ENCODE data around the gene TMA7. TPM values are rescaled to one million over a fixed set of nuclear protein-coding genes. Genes with fewer than 3 reads are reported as not detected.

Gene TMA7
- total and polyA plus RNA-seq, 9 of the 15 experiments (the other 6 are each of a cell fraction or from before 2014, with no cell fraction given): 209 to 1,003 (median 486) TPM

DNA sequence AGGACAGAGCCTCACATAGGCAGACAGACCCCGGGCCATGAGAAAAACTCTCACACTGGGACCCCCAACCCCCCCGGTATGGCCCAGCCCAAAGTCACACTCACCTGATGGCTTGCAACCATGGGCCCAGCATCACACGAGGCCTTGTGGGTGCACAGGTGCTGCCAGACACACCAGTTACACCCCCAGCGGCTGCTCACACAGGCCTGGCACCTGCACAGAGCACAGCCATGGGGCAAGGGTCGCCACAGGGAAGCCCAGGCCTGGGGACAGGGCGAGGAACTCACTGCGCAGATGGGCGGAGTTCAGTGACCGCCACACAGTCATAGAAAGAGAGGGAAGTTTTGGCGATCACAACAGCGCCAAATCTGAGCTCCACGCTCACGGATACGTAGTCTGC is 19.5 kb upstream of the TMA7 start:
- CTCF ChIA-PET (ENCODE audit: low intra/inter-chr PET ratio): no interaction called here

More for the DNA sequence above, 19.5 kb upstream of the TMA7 start:
- WGBS (ENCODE audit: insufficient coverage, low coverage, missing lambda C conversion rate): 70% methylated on average over 2 of the region's 14 CpGs
- ATAC-seq: no peak
- Histone ChIP-seq H3K9ac (ENCODE audit: insufficient read depth in 1 of 2, low read depth in 2 of 2, low read length in 2 of 2) (no peak overlapping the region), H3K79me2 (ENCODE audit: control insufficient read depth, insufficient read depth, low read length) (no peaks in the 10 kb centered on the region), H4K20me1 (replicated peaks; ENCODE audit: control insufficient read depth, insufficient read depth, low read length) (no peaks in the 10 kb centered on the region), H3K27ac (ENCODE audit: extremely low read depth, low read depth, low read length) (no peak overlapping the region), H3K4me3 (no peak overlapping the region), H3K9me3 (replicated peaks; ENCODE audit: control insufficient read depth, insufficient read depth, low read depth, low read length) (no peaks in the 10 kb centered on the region), H3K9me1 (ENCODE audit: control insufficient read depth, insufficient read depth, low read length) (no peaks in the 10 kb centered on the region), H3K4me2 (ENCODE audit: insufficient read depth, low read length) (no peak overlapping the region), H3K36me3 (ENCODE audit: control insufficient read depth, insufficient read depth, low read length) (no peaks in the 10 kb centered on the region), H3K27me3 (ENCODE audit: control insufficient read depth in 2 of 2, insufficient read depth in 2 of 2, low read length in 2 of 2) (no peaks in the 10 kb centered on the region), H3K4me1 (replicated peaks in 1 of 2; ENCODE audit: control insufficient read depth in 2 of 2, insufficient read depth in 2 of 2, low read length in 2 of 2) (peaks cover 0 to 23% of the 10 kb centered on the region in 2 experiments; a peak in 2 of 5 replicates), H2AFZ (ENCODE audit: low read depth, low read length) (no peak overlapping the region)
- no peak for FAIRE-seq
- TF ChIP-seq SRSF3 (IDR thresholded peaks at IDR 0.05; ENCODE audit: insufficient read depth, low read length) (no peak), YBX1 (IDR thresholded peaks at IDR 0.05) (no peak), ZNF282 (CRISPR knock-in tag; IDR thresholded peaks at IDR 0.05) (no peak), SNIP1 (IDR thresholded peaks at IDR 0.05; ENCODE audit: low read depth) (no peak), GATA2 (CRISPR knock-in tag; IDR thresholded peaks at IDR 0.05) (no peak), TGIF2 (CRISPR knock-in tag; IDR thresholded peaks at IDR 0.05) (no peak), ZNF589 (CRISPR knock-in tag; IDR thresholded peaks at IDR 0.05; ENCODE audit: low read depth) (no peak), ILF3 (IDR thresholded peaks at IDR 0.05; ENCODE audit: borderline replicate concordance) (no peak), ZNF384 (IDR thresholded peaks at IDR 0.05; ENCODE audit: low read depth, low read length) (no peak)
- TF ChIP-seq, protein P1, sequence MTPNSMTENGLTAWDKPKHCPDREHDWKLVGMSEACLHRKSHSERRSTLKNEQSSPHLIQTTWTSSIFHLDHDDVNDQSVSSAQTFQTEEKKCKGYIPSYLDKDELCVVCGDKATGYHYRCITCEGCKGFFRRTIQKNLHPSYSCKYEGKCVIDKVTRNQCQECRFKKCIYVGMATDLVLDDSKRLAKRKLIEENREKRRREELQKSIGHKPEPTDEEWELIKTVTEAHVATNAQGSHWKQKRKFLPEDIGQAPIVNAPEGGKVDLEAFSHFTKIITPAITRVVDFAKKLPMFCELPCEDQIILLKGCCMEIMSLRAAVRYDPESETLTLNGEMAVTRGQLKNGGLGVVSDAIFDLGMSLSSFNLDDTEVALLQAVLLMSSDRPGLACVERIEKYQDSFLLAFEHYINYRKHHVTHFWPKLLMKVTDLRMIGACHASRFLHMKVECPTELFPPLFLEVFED (CRISPR knock-in tag; conservative IDR thresholded peaks at IDR 0.05): no peak
- TF ChIP-seq, protein P2, sequence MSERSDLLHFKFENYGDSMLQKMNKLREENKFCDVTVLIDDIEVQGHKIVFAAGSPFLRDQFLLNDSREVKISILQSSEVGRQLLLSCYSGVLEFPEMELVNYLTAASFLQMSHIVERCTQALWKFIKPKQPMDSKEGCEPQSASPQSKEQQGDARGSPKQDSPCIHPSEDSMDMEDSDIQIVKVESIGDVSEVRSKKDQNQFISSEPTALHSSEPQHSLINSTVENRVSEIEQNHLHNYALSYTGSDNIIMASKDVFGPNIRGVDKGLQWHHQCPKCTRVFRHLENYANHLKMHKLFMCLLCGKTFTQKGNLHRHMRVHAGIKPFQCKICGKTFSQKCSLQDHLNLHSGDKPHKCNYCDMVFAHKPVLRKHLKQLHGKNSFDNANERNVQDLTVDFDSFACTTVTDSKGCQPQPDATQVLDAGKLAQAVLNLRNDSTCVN (CRISPR knock-in tag; IDR thresholded peaks at IDR 0.05): no peak
- TF ChIP-seq, protein P3, sequence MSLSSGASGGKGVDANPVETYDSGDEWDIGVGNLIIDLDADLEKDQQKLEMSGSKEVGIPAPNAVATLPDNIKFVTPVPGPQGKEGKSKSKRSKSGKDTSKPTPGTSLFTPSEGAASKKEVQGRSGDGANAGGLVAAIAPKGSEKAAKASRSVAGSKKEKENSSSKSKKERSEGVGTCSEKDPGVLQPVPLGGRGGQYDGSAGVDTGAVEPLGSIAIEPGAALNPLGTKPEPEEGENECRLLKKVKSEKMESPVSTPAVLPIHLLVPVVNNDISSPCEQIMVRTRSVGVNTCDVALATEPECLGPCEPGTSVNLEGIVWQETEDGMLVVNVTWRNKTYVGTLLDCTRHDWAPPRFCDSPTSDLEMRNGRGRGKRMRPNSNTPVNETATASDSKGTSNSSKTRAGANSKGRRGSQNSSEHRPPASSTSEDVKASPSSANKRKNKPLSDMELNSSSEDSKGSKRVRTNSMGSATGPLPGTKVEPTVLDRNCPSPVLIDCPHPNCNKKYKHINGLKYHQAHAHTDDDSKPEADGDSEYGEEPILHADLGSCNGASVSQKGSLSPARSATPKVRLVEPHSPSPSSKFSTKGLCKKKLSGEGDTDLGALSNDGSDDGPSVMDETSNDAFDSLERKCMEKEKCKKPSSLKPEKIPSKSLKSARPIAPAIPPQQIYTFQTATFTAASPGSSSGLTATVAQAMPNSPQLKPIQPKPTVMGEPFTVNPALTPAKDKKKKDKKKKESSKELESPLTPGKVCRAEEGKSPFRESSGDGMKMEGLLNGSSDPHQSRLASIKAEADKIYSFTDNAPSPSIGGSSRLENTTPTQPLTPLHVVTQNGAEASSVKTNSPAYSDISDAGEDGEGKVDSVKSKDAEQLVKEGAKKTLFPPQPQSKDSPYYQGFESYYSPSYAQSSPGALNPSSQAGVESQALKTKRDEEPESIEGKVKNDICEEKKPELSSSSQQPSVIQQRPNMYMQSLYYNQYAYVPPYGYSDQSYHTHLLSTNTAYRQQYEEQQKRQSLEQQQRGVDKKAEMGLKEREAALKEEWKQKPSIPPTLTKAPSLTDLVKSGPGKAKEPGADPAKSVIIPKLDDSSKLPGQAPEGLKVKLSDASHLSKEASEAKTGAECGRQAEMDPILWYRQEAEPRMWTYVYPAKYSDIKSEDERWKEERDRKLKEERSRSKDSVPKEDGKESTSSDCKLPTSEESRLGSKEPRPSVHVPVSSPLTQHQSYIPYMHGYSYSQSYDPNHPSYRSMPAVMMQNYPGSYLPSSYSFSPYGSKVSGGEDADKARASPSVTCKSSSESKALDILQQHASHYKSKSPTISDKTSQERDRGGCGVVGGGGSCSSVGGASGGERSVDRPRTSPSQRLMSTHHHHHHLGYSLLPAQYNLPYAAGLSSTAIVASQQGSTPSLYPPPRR (CRISPR knock-in tag; IDR thresholded peaks at IDR 0.05; ENCODE audit: borderline replicate concordance): no peak
- intact Hi-C loops (cut with micrococcal nuclease): no loop called here
- POLR2A ChIA-PET: no interaction called here
- no TSS peak for BruUV-seq (replicated peaks)
- DNase-seq (ENCODE audit: extremely low read depth in 1 of 4, low spot score in 3 of 4): no peak
- in situ Hi-C loops (cut with MboI): no loop called here

All from K562 (cell line).